Left ventricle myocardium superior (tissue), 1 donor: ENCODE data around the gene PKIG. TPM values are rescaled to one million over a fixed set of nuclear protein-coding genes. Genes with fewer than 3 reads are reported as not detected.
"Not testable (repeated sequence)": the region's sequence is repeated elsewhere in the genome, so short reads cannot be mapped to it uniquely, and the experiment has no call there.

Experiments used
- ATAC-seq: fragments of 200-7000 bp; cut with Tn5 transposase; one replicate; pipeline ENCODE4 v1.9.1; 2020; ENCODE audit warnings: mild to moderate bottlenecking, moderate library complexity
- DNase-seq: peaks from one replicate; pipeline ENCODE4 v3.0.0-alpha.2; 2020
- intact Hi-C: fragments of 100-400 bp; cut with micrococcal nuclease; formaldehyde crosslinking; loops from one replicate; pipeline ENCODE4 v1.11.0; 2022
- total RNA-seq: library from RNA; stranded (reverse); fragmentation: NEBNext Ultra II Directional; extraction: Animal tissue kit (Norgen Biotek cat#: 25700); gene quantifications from one replicate; pipeline ENCODE4 v1.2.1, GENCODE V29; 2021
- donor health status: DM: no; HTN: yes; CAD: no; lungs with severe emphysema.

PKIG gene
- total RNA-seq, 1 donor from 2014 or later = 195 TPM

GRCh38 chr20:44648068-44648467 is 65.7 kb downstream of the PKIG start:
- DNase-seq (no peak), ATAC-seq (no peak)
- intact Hi-C loops = no loop called here

GRCh38 chr20:44648579-44648978 is 66.2 kb downstream of the PKIG start:
- DNase-seq = no peak
- intact Hi-C loops = no loop called here
- ATAC-seq = no peak

GRCh38 chr20:44649126-44649525 is 66.7 kb downstream of the PKIG start:
- intact Hi-C loops = no loop called here
- DNase-seq (no peak), ATAC-seq (no peak)

- DNase-seq = no peak
- ATAC-seq = no peak
- intact Hi-C loops = no loop called here
These were observed 67.6 kb downstream of the PKIG start for GRCh38 chr20:44649976-44650375.

GRCh38 chr20:44650771-44651433 is 68.5 kb downstream of the PKIG start:
- DNase-seq (peak; percentile 62), ATAC-seq (peak; percentile 29)
- intact Hi-C loops = no loop called here

GRCh38 chr20:44651434-44651683 is 69.0 kb downstream of the PKIG start:
- ATAC-seq (no peak), DNase-seq (no peak)
- intact Hi-C loops = no loop called here

- peak; percentile 93 for ATAC-seq
- intact Hi-C loops = no loop called here
- peak; percentile 87 for DNase-seq
These were observed 69.5 kb downstream of the PKIG start, which contains the start of gene ADA for GRCh38 chr20:44651684-44652423. Gene ADA, minus strand, starts transcription at chr20:44651699. Its CDS starts 92 bp downstream, at chr20:44651607.

GRCh38 chr20:44653546-44653945 is 71.2 kb downstream of the PKIG start:
- intact Hi-C loops = no loop called here
- DNase-seq (no peak), ATAC-seq (no peak)

- ATAC-seq, DNase-seq, intact Hi-C loops: not testable (repeated sequence)
These were observed 71.8 kb downstream of the PKIG start for GRCh38 chr20:44654210-44654609.

- DNase-seq = no peak
- intact Hi-C loops = no loop called here
- ATAC-seq = no peak
These were observed 74.1 kb downstream of the PKIG start for GRCh38 chr20:44656448-44656847.

GRCh38 chr20:44657875-44658274 is 75.5 kb downstream of the PKIG start:
- DNase-seq (no peak), ATAC-seq (no peak)
- intact Hi-C loops = no loop called here

- intact Hi-C loops = no loop called here
- DNase-seq (no peak), ATAC-seq (no peak)
These were observed 76.4 kb downstream of the PKIG start for GRCh38 chr20:44658810-44659209.

GRCh38 chr20:44659931-44660330 is 77.6 kb downstream of the PKIG start:
- ATAC-seq (no peak), DNase-seq (no peak)
- intact Hi-C loops = no loop called here

GRCh38 chr20:44660581-44660980 is 78.2 kb downstream of the PKIG start:
- ATAC-seq (no peak), DNase-seq (no peak)
- intact Hi-C loops = no loop called here

- intact Hi-C loops = no loop called here
- DNase-seq = no peak
- ATAC-seq = no peak
These were observed 79.9 kb downstream of the PKIG start for GRCh38 chr20:44662261-44662660.

- intact Hi-C loops = no loop called here
- ATAC-seq = peak; percentile 51
- DNase-seq = no peak
These were observed 81.8 kb downstream of the PKIG start for GRCh38 chr20:44664131-44664530.

GRCh38 chr20:44666066-44666465 is 83.7 kb downstream of the PKIG start:
- no peak for DNase-seq
- intact Hi-C loops = no loop called here
- no peak for ATAC-seq
